HG03378 (cell line): ENCODE results near the gene ABCB4.

Experiments
- ATAC-seq: cut with Tn5 transposase; IDR thresholded peaks from one replicate; pipeline ENCODE4 v1.9.1; 2021; ENCODE audit warnings: mild to moderate bottlenecking, moderate library complexity; ENCODE audit not compliant: unreplicated experiment

ABCB4 gene

DNA sequence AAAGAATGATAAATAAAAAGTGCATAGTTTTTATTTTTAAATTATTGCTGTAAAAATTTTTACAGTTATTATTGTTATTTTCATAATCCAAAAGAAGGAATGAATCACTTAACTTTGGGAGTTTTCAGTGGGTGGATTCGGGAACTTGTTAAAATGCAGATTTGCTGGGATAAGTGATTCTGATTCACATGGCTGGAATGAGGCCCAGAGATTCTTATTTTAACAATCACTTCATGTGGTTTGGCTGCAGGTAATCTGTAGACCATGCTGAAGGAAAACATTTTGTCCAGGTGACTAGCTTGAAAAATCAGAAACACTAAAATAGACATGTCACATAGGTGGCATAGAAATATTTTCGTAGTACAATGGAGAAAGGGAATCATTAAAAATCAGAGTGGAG is 116.1 kb downstream of the ABCB4 start:
- ATAC-seq, result no peak

DNA sequence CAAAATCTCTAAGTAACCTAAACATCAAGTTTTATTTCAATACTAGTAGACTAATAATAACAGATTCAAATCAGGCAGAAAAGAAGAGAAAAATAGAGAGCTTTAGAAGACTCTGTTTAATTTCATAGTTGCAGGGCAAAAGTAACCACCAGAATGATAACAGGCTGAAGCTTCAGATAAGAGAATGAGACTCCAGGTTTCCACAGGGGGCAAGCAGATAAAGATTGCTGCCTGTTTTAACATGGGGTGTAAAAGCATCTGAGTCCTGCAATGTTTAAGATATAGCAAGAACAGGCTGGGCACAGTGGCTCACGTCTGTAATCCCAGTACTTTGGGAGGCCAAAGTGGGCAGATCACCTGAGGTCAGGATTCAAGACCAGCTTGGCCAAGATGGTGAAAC is 119.0 kb downstream of the ABCB4 start:
- ATAC-seq, result no peak

DNA sequence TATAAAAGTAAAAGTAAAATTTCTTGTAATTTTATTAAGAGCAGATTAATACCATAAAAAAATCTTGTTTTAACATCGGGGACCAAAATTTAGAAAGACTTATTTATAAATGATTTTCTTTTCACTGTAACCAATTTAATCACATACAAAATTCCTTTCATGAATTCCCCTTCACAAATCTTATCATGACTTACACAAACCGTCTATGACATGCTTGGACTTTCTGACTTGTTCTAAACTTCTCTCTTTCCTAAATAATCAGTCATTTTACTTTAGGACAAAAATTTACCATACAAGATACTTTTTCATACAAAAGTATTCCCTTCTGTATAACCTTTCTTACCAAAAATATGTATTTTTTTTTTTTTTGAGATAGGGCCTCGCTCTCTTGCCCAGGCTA is 120.7 kb downstream of the ABCB4 start:
- no peak for ATAC-seq
